H1 (cell line): ENCODE data around the gene HEATR5A. TPM values are rescaled to one million over a fixed set of nuclear protein-coding genes. Genes with fewer than 3 reads are reported as not detected.
A peak's percentile ranks its signal among the peaks of the same experiment; 100 is the strongest.

ENCODE experiments used
- CTCF ChIA-PET: fragments of 300-600 bp; sonication (Branson Sonifier 250); formaldehyde crosslinking; loops from one replicate; lab custom pipeline; 2021; ENCODE audit not compliant: partially characterized antibody; lab: Charles Lee
- POLR2A ChIA-PET: fragments of 300-600 bp; sonication (Branson Sonifier 250); formaldehyde crosslinking; loops from one replicate; lab custom pipeline; 2021; ENCODE audit warnings: inconsistent platforms; ENCODE audit not compliant: partially characterized antibody; lab: Charles Lee
- DNase-seq, 2 experiments: peaks; one replicate each; pipeline versions ENCODE4 v3.0.0 to v3.0.0-alpha.2; 2010 to 2022; ENCODE audit warnings: low spot score in 2 of 2, low read depth in 1 of 2, mixed read lengths in 1 of 2
- FAIRE-seq: peaks from 2 replicates; lab custom pipeline; 2011; peaks lifted over from hg19 to GRCh38; lab: Jason Lieb, UNC
- H2AFZ ChIP-seq: 2 replicates; pipeline ENCODE4 v1.8.1; 2012; ENCODE audit warnings: low read length, inconsistent platforms
- H2AK5ac ChIP-seq: 2 replicates; pipeline ENCODE4 v1.6.1; 2013; ENCODE audit warnings: low read depth, low read length
- H2BK120ac ChIP-seq: replicated peaks from 2 replicates; pipeline ENCODE3; 2013; ENCODE audit warnings: low read depth, low read length, inconsistent platforms
- H2BK12ac ChIP-seq: 2 replicates; pipeline ENCODE4 v1.6.1; 2013; ENCODE audit warnings: low read depth, low read length
- H2BK15ac ChIP-seq: 2 replicates; pipeline ENCODE4 v1.6.1; 2013; ENCODE audit warnings: low read length
- H2BK20ac ChIP-seq: 2 replicates; pipeline ENCODE4 v1.6.1; 2013; ENCODE audit warnings: low read length
- H2BK5ac ChIP-seq: 2 replicates; pipeline ENCODE4 v1.6.1; 2013; ENCODE audit warnings: low read depth, low read length
- H3K14ac ChIP-seq: 2 replicates; pipeline ENCODE4 v1.6.1; 2013; ENCODE audit warnings: inconsistent platforms; ENCODE audit not compliant: insufficient read length
- H3K18ac ChIP-seq: 2 replicates; pipeline ENCODE4 v1.6.1; 2013; ENCODE audit warnings: low read length; ENCODE audit errors: extremely low read depth
- H3K23ac ChIP-seq: 2 replicates; pipeline ENCODE4 v1.6.1; 2013; ENCODE audit warnings: inconsistent platforms; ENCODE audit not compliant: insufficient read length
- H3K23me2 ChIP-seq: 2 replicates; pipeline ENCODE4 v1.6.1; 2013; ENCODE audit warnings: low read depth, low read length
- H3K27ac ChIP-seq: 2 replicates; pipeline ENCODE4 v1.6.1; 2011; ENCODE audit warnings: low read depth, low read length, inconsistent platforms
- H3K27me3 ChIP-seq, 4 experiments: replicated peaks in 1 of 4; 1 replicate in 1 of 4; 2 replicates in 3 of 4; pipeline versions ENCODE4 v1.6.1 to v1.8.1; 2011 to 2013; ENCODE audit warnings: low read length in 3 of 4, mild to moderate bottlenecking in 3 of 4, inconsistent platforms in 2 of 4, mixed read lengths in 2 of 4, moderate library complexity in 1 of 4; ENCODE audit not compliant: control insufficient read depth in 3 of 4, insufficient read depth in 3 of 4; ENCODE audit errors: extremely low read depth in 1 of 4
- H3K36me3 ChIP-seq, 4 experiments: 2 replicates each; pipeline versions ENCODE4 v1.6.1 to v1.8.1; 2011 to 2013; ENCODE audit warnings: mild to moderate bottlenecking in 4 of 4, low read length in 3 of 4, moderate library complexity in 2 of 4, control low read depth in 1 of 4, inconsistent platforms in 1 of 4; ENCODE audit not compliant: insufficient read depth in 4 of 4, control insufficient read depth in 2 of 4
- H3K4ac ChIP-seq: replicated peaks from 2 replicates; pipeline ENCODE3; 2013; ENCODE audit warnings: low read length, low read depth, mixed read lengths, inconsistent platforms; ENCODE audit not compliant: insufficient read length
- H3K4me1 ChIP-seq, 4 experiments: replicated peaks in 1 of 4; 1 replicate in 1 of 4; 2 replicates in 3 of 4; pipeline versions ENCODE4 v1.6.1 to v1.8.1; 2011 to 2013; ENCODE audit warnings: low read length in 3 of 4, inconsistent platforms in 2 of 4, mixed read lengths in 1 of 4; ENCODE audit not compliant: insufficient read depth in 4 of 4, control insufficient read depth in 3 of 4
- H3K4me2 ChIP-seq, 2 experiments: 2 replicates each; pipeline versions ENCODE4 v1.6.1 to v1.8.1; 2011 to 2013; ENCODE audit warnings: low read depth in 2 of 2, low read length in 2 of 2, control low read depth in 1 of 2, inconsistent platforms in 1 of 2, mild to moderate bottlenecking in 1 of 2; ENCODE audit not compliant: insufficient read depth in 1 of 2
- H3K4me3 ChIP-seq, 4 experiments: fragments of 200-600, 300-600 bp in 1 of 4; sonication (generic), shearing (Covaris generic), sonication (Bioruptor Twin) in 1 of 4; 2 replicates each; pipeline versions ENCODE4 v1.5.1 to v1.8.1; 2011 to 2016; ENCODE audit warnings: low read length in 4 of 4, low read depth in 3 of 4, control low read depth in 2 of 4, inconsistent platforms in 2 of 4, mild to moderate bottlenecking in 2 of 4, mixed read lengths in 1 of 4, moderate library complexity in 1 of 4; ENCODE audit not compliant: insufficient read depth in 2 of 4; ENCODE audit errors: extremely low read depth in 1 of 4
- H3K56ac ChIP-seq: replicated peaks from 2 replicates; pipeline ENCODE3; 2013; ENCODE audit warnings: low read depth, mild to moderate bottlenecking, mixed read lengths, low read length, inconsistent platforms; ENCODE audit not compliant: insufficient read length
- H3K79me1 ChIP-seq: 2 replicates; pipeline ENCODE4 v1.6.1; 2013; ENCODE audit warnings: low read depth, low read length, control low read depth
- H3K79me2 ChIP-seq, 2 experiments: 2 replicates each; pipeline versions ENCODE4 v1.6.1 to v1.8.1; 2012 to 2013; ENCODE audit warnings: low read length in 2 of 2, mild to moderate bottlenecking in 2 of 2, inconsistent platforms in 1 of 2; ENCODE audit not compliant: insufficient read depth in 2 of 2, control insufficient read depth in 1 of 2
- H3K9ac ChIP-seq, 4 experiments: replicated peaks in 1 of 4; 1 replicate in 1 of 4; 2 replicates in 3 of 4; pipeline versions ENCODE4 v1.6.1 to v1.8.1; 2011 to 2013; ENCODE audit warnings: low read depth in 3 of 4, low read length in 3 of 4, control low read depth in 2 of 4, mild to moderate bottlenecking in 2 of 4, moderate library complexity in 2 of 4, inconsistent platforms in 1 of 4; ENCODE audit errors: extremely low read depth in 1 of 4
- H3K9me3 ChIP-seq, 2 experiments: 2 replicates each; pipeline versions ENCODE4 v1.6.1 to v1.8.1; 2012 to 2013; ENCODE audit warnings: mild to moderate bottlenecking in 2 of 2, moderate library complexity in 2 of 2, control low read depth in 1 of 2, inconsistent platforms in 1 of 2, low read depth in 1 of 2, low read length in 1 of 2, mixed read lengths in 1 of 2; ENCODE audit not compliant: insufficient read depth in 2 of 2
- H4K20me1 ChIP-seq, 2 experiments: replicated peaks in 1 of 2; 2 replicates each; pipeline versions ENCODE3 to v1.8.1; 2011 to 2013; ENCODE audit warnings: inconsistent platforms in 2 of 2, low read length in 2 of 2, mild to moderate bottlenecking in 1 of 2; ENCODE audit not compliant: insufficient read depth in 2 of 2, control insufficient read depth in 1 of 2
- H4K5ac ChIP-seq: 2 replicates; pipeline ENCODE4 v1.6.1; 2013; ENCODE audit warnings: low read length, low read depth, mixed read lengths, inconsistent platforms; ENCODE audit not compliant: insufficient read length
- H4K8ac ChIP-seq: 2 replicates; pipeline ENCODE4 v1.8.0; 2013; ENCODE audit warnings: mild to moderate bottlenecking, moderate library complexity, low read length, inconsistent platforms; ENCODE audit not compliant: insufficient read depth; ENCODE audit errors: extremely low read depth
- H4K91ac ChIP-seq: replicated peaks from 2 replicates; pipeline ENCODE3; 2013; ENCODE audit warnings: low read length, mixed read lengths, inconsistent platforms; ENCODE audit not compliant: insufficient read length
- BCL11A ChIP-seq, 2 experiments: IDR thresholded peaks; one replicate each; pipeline ENCODE4 v1.6.1; 2011; ENCODE audit warnings: low read depth in 2 of 2, low read length in 2 of 2, mild to moderate bottlenecking in 2 of 2
- GABPA ChIP-seq: IDR thresholded peaks from 2 replicates; pipeline ENCODE4 v1.6.1; 2011; ENCODE audit warnings: mild to moderate bottlenecking, low read length, moderate library complexity, borderline replicate concordance; ENCODE audit not compliant: insufficient read depth
- KDM4A ChIP-seq: IDR thresholded peaks from one replicate; pipeline ENCODE4 v1.7.1; 2012; ENCODE audit warnings: low read depth, mild to moderate bottlenecking, moderate library complexity, low read length, inconsistent platforms; ENCODE audit not compliant: severe bottlenecking
- MAFK ChIP-seq: IDR thresholded peaks from 2 replicates; pipeline ENCODE4 v1.6.1; 2012; ENCODE audit warnings: low read depth, mild to moderate bottlenecking, improper control_type of control experiment, low read length
- RFX5 ChIP-seq: IDR thresholded peaks from 2 replicates; pipeline ENCODE4 v1.6.1; 2011; ENCODE audit warnings: low read depth, low read length, improper control_type of control experiment, borderline replicate concordance
- SAP30 ChIP-seq: fragments of 300-600 bp; sonication (generic); IDR thresholded peaks from 2 replicates; pipeline ENCODE4 v1.7.1; 2012; ENCODE audit warnings: low read length, moderate library complexity, mild to moderate bottlenecking, inconsistent platforms; ENCODE audit not compliant: insufficient read depth, insufficient replicate concordance
- WGBS, 2 experiments: shearing (Covaris generic) in 1 of 2; methylation state at CpG; one replicate each; pipeline versions ENCODE4 v1.1.6 to v1.1.7; 2013 to 2015; ENCODE audit warnings: low lambda C conversion rate in 2 of 2, mixed read lengths in 2 of 2, inconsistent platforms in 1 of 2, low coverage in 1 of 2, missing lambda C conversion rate in 1 of 2; ENCODE audit not compliant: insufficient replicate concordance in 2 of 2, insufficient coverage in 1 of 2, insufficient read length in 1 of 2; ENCODE audit errors: extremely low coverage in 1 of 2, missing lambda C conversion rate in 1 of 2; 5-methylcytosine and 5-hydroxymethylcytosine counted together
- polyA plus RNA-seq, 7 experiments: library from polyadenylated mRNA; depleted of rRNA in 3 of 7; stranded (reverse) in 5 of 7; unstranded in 2 of 7; fragments of >200 nt in 5 of 7; fragments of 200-250 nt in 2 of 7; gene quantifications; 1 replicate in 5 of 7; 2 replicates in 1 of 7; 4 replicates in 1 of 7; pipeline versions ENCODE4 v1.2.1 to v1.2.3, GENCODE V29; 2011 to 2013; ENCODE audit warnings: missing spikeins in 2 of 7, mixed read lengths in 2 of 7
- total RNA-seq: library from RNA; stranded (reverse); fragmentation: NEBNext Ultra II Directional; extraction: Animal tissue kit (Norgen Biotek cat#: 25700); gene quantifications from 2 replicates; pipeline ENCODE4 v1.2.1, GENCODE V29; 2021

HEATR5A gene
- total and polyA plus RNA-seq, 2 of the 8 experiments (the other 6 are each of a cell fraction or from before 2014, with no cell fraction given): 9.0 to 36.2 TPM

DNA sequence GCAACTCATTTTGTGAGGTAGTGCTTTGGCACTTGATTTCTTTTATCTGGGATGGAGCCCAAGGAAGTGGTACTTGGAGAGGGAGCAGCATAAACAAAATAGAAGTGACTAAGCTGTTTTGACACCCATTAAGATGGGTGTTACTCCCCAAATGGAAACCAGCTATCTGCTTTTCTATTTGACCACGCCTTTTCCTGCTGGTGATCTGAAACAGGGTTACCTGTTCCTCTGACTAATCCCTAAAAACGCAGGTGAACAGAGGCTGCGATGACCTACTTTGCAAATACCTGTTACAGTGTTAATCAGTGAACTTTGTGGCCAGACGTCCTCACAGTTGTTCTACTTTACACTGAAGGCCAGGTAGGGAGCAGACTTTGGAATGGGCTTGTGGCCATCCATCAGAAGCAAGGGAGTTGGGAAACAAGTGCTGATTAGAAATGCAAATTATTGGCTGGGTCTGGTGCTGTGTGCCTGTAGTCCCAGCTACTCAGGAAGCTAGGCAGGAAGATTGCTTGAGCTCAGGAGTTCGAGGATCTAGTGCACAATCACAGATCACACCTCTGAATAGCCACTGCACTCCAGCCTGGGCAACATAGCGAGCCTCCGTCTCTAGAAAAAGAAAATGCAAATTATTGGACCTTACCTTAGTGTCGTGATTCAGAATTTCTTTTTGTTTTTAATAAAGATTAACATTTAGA, 154.5 kb downstream of the HEATR5A start:
- no peaks in the 10 kb centered on the region for H3K79me1 ChIP-seq
- H2AFZ ChIP-seq: peak overlapping the region; percentile 94
- no peak overlapping the region for H3K4ac ChIP-seq
- H3K79me2 ChIP-seq: no peaks in the 10 kb centered on the region
- H4K20me1 ChIP-seq: no peaks in the 10 kb centered on the region
- no peak overlapping the region for H2BK12ac ChIP-seq
- no peak overlapping the region for H2BK20ac ChIP-seq
- no peaks in the 10 kb centered on the region for H3K27me3 ChIP-seq
- no peak overlapping the region for H3K56ac ChIP-seq
- no peaks in the 10 kb centered on the region for H3K36me3 ChIP-seq
- H3K4me2 ChIP-seq: no peak overlapping the region
- no peak for FAIRE-seq
- DNase-seq: no peak
- 0 out of 2 replicates have a peak overlapping the region, but pooled peaks have one; percentile 58 for H2BK5ac ChIP-seq
- H3K23ac ChIP-seq: no peak overlapping the region
- H3K18ac ChIP-seq: no peak overlapping the region
- ChIA-PET CTCF (interaction anchor here (0.7 to 1.5 kb wide), 3 partner anchors 21 to 49 kb away, joined by 3 read pairs; no protein-coding TSS in a partner anchor), POLR2A (no interaction called here)
- no peak overlapping the region for H4K91ac ChIP-seq
- H2BK120ac ChIP-seq: no peak overlapping the region
- no peak overlapping the region for H3K27ac ChIP-seq
- no peaks in the 10 kb centered on the region; a peak in 1 of 4 replicates for H3K9me3 ChIP-seq
- no peak overlapping the region for H4K5ac ChIP-seq
- no peak overlapping the region for H3K9ac ChIP-seq
- H3K23me2 ChIP-seq: no peaks in the 10 kb centered on the region
- no peak overlapping the region for H2AK5ac ChIP-seq
- H3K4me1 ChIP-seq: peaks cover 0 to 4% (median 0%) of the 10 kb centered on the region in 4 experiments; a peak in 1 of 7 replicates
- no peak overlapping the region for H4K8ac ChIP-seq
- WGBS, 2 experiments: 90% methylated on average over 8 of the region's 8 CpGs; no CpG with 5 or more reads in 1 of the 2 experiments
- H3K4me3 ChIP-seq: no peak overlapping the region
- no peak overlapping the region for H2BK15ac ChIP-seq
- no peak overlapping the region for H3K14ac ChIP-seq
- TF ChIP-seq MAFK (no peak), RFX5 (no peak), SAP30 (no peak), GABPA (no peak), KDM4A (no peak), BCL11A (IDR thresholded peaks at IDR 0.05; ENCODE audit: low read depth in 2 of 2, low read length in 2 of 2) (no peak)
